Skin of body (tissue), 2 donors: Measurements from ENCODE around the gene TIMM21. TPM values are rescaled to one million over a fixed set of nuclear protein-coding genes. Genes with fewer than 3 reads are reported as not detected.

Experiments used
- DNase-seq: peaks from one replicate; lab custom pipeline; 2025; lab: John Stamatoyannopoulos, UW
- total RNA-seq: library from RNA; depleted of rRNA; stranded (reverse); fragments of >200 nt; gene quantifications from one replicate; pipeline ENCODE4 v1.2.3, GENCODE V29; 2014

Gene TIMM21, protein sequence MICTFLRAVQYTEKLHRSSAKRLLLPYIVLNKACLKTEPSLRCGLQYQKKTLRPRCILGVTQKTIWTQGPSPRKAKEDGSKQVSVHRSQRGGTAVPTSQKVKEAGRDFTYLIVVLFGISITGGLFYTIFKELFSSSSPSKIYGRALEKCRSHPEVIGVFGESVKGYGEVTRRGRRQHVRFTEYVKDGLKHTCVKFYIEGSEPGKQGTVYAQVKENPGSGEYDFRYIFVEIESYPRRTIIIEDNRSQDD
- total RNA-seq = 22.3 TPM

DNA sequence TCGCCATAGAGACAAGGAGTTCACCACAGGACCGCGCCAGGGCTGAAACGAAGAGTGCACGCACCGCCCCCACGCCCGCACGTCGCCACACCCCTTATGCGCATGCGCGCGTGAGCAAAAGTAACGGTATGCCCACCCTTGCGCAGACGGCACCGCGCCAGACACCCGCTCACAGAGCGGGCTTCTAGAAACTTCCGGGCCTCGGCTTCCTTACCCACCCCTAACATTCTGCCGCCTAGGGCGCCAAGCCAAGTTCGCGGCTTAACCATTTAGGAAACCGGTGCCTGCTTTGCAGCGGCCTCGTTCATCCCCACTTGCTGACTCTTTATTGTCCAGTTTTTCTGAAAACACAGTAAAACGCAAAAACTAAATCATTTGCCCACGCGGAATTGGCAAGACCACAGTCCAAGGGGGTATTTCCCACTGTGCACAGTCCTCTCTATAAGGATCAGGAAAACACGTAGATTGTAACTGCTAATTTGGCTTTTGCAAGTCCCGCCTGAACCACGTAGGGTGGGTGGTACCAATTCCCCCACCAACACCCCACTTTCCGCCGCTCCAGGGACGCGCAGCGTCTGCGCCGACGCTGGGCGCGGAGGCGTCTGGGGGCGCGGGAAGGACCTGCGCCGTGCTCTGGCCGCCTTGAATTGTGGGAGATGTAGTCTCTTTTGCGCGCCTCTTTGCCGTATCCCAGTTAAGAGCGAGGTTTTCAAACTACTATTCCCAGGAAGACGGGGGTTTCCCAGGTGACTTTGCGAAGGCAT is at the start of gene TIMM21, which contains the start of gene FBXO15:
Gene TIMM21, plus strand, starts transcription at position 745 of the 764 bp plus-strand sequence. CDS start 286 bp downstream, outside the sequence.
Gene FBXO15, minus strand, starts transcription at position 56 of the 764 bp plus-strand sequence. Its CDS starts 49 bp downstream, at position 7.
- DNase-seq = peak; percentile 98

DNA sequence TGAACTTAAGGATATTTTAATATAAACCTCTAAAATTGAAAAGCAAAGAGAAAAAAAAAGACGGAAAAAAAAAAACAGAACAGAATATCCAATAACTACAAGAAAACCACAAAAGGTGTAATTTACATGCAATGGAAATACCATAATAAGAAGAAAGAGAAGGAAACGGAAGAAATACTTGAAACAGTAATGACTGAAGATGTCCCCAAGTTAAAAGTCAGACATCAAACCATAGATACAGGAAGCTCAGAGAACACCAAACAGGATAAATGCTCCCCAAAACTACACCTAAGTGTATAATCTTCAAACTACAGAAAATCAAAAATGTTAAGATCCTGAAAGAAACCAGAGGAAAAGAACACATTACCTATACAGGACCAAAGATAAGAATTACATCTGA is 39.9 kb upstream of the TIMM21 start:
- DNase-seq = no peak

DNA sequence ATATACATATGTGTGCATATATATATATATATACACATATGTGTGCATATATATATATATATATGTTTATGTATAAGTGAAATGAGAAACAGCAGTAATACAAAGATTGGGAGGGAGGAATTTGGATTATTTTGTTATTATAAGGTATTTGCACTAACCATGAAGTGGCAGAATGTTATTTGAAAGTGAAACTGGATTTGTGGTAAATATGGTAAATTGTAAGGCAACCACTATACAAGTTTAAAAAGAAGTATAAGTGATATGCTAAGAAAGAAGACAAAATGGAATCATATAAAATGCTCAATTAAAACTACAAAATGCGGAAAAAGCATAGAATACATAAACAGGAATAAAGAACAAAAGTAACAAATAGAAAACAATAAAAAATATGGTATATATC is 38.2 kb upstream of the TIMM21 start:
- DNase-seq = no peak

DNA sequence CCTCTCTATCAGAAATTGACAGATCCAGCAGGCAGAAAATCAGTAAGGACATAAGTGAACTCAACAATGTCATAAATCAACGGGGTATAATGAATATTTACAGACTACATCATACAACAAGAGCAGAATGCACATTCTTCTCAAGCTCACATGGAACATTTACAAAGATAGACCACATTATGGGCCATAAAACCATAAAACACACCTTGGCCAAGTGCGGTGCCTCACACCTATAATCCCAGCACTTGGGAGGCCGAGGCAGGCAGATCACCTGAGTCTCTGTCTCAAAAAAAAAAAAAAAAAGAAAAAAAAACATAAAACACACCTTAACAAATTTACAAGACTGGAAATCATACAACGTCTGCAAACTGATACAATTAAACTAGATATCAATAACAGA is 37.3 kb upstream of the TIMM21 start:
- DNase-seq = no peak

DNA sequence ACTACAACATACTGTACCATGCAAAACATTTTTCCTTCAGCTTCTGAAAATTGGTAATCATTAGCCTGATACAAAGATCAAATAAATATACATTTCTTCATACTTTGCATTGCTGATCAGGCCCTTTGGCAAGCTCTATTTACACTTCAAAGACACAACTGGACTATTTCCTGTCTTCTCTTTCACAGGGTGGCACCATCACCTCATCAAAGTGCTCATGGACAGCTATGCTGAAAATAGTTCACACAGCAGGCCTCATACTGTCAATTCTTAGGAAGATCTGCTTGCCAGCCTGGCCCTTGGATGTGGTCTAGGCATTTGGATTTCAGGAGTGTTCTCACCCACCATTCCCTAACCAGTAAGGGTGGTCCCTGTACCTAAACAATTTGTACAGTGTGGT is 34.6 kb upstream of the TIMM21 start:
- DNase-seq = no peak

DNA sequence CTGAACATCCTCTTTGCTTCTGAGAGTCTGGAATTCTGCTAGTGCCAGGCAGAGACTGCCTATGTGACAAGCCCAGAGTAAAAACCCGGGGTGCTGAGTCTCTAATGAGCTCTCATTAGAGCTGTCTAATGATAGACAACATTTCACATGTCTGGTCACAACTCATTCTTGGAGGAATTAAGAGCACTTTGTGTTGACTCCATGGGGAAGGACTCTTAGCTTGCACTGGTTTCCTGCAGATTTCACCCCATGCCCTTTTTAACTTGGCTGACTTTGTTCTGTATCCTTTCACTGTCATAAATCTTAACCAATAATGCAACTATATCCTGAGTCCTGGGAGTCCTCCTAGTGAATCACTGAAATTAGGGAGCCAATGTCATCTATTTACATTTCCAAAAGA is 34.2 kb upstream of the TIMM21 start:
- DNase-seq = no peak

DNA sequence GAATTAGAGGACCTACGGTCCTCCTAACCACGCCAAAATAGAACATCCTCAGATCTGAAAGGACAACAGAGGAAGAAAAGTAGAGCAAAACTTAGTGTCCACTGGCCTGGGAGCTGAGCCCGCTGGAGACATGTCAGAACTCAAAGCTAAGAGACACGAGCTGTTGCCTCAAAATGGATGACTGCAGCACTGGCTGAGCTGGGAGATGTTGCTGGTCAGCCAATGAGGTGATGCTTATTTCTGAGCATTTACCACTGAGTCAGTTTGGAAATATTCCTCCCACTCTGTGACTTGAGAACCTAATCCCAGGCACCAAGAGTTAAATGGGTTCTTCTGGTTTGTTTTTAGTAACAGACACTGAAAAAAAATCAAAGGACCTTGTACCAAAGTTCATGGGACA is 33.3 kb upstream of the TIMM21 start:
- DNase-seq = no peak

DNA sequence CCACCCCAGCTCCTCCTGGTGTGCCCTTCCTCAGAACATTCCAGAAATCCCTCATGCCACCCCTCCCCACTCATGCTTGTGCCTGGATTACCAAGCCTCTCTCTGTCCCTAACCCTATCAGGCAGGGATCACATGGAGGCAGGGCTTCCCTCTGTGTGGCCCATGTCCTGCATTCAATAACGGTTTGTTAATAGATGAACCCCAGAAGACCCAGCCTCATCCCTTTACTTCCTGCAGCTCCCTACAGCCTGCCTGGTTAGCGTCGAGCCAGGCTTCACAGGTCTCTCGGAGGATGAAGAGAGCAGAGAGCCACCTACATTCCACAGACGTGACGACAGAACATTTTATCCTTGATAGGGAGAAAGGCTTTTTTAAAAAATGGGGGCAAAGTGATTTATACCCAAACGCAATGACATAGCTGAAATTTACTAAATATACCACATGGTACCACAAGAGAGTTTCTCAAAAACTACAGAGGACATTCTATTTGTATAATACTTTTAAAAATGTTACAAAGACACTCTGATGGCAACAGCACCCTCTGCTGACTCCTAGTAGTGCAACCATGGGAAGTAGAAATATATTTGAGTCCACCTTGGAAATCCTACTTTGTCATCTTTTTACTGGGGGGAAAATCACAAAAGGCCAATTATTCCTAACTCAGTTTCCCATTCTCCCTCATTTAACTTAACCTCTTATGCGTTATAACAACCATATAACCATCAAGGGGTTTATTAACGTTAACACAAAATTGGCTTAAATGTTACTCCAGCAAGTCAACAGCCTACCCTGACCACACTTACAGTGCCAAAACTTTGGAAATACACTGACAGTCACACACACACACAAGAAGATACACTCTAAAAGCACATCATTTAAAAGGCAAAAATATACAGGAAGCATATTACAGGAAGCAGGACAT is 31.4 kb upstream of the TIMM21 start:
- DNase-seq = peak; percentile 19

DNA sequence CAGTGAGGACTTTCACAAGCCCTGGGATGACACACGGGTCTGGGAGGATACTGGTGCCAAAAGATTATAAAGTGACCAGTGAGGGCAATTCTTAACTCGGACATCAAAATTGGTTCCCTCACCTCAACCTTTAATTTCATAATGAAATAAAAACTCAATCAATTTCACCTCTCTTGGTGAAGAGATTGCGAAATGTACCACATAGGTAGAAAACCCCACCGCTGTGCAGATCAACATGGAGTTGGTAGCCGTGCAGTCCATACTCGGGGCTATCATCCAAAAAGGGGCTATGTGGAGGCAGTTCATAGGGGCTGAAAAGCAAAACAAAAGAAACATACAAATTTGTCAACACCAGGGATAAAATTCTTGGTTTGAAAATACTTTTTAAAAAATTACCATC is 25.1 kb upstream of the TIMM21 start:
- DNase-seq = no peak

DNA sequence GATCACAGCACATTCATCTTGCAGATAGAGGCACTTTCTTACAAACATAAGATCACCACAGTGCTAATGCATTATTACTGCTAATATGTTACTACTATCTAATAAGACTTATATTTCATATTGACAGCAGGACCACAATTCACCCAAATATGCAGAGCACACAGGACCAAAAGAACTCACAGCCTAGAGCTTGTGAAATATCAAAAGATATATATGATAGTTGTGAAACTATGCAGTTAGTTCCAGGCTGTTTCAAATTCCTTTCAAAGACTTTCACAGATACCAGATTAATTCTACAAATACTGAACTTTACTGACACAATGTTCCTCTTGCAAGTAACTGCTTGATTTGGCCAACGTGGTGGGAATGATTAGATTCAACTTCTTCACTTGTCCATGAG is 23.7 kb upstream of the TIMM21 start:
- DNase-seq = no peak

DNA sequence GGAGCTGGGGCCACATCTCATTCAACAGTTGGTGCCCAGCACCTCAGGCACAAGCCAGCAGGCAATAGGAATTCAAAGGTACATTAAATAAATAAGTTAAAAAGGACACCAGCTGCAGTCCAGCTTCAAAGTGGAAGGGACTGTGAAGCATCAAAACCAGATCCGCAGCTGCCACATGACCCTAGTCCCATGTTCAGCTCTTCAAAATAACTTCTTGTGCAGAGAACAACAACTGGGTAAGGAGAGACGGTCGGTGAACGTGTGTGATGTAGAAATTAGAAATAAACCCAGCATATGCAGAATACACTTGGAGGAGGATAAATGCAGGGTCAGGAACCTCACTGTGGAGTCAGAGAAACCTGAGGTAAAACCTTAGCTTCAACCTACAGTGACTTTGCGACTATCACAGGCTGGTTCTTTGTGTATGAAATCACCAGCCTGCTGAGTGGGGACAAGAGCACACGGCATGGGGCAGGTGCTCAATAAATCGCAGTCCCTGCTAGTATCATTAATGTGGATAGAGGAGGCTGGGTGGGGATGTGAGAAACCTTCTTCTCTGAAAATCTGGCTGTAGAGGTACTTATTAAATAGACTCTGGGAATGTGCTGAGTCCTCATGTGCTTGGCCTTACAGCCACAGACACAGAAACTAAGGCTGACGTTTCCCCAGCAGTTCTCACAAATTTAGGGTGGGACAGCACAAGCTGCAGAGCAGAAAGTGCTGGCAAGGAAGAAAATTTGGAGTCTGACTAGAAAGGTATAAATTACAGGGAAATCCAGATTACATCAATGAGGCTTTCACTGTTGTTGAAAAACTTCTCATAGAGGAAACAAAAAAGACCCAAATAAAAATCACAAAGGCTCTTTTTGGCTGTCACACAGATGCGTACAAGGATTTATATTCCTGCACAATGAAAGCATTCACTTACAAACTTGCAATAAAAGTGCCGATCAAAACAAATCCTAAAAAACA is 21.4 kb upstream of the TIMM21 start:
- DNase-seq = no peak

DNA sequence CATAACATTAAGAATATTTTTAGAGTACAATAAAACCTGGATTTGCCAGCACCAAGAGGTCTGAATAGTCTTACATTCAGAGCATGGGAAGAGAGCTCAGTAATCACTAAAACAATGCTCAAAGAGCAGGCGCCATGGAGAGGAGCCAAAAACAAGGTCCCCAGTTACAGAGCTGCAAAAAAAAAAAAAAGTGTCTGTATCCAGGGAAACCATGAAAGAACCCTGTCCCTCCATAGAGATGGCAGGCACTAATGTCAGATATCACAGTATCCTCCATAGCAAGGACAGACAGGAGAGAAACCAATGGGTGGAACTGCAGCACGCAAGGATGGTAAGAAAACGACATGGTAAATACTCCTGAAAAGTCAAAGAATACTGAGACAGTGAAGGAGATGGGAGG is 20.2 kb upstream of the TIMM21 start:
- DNase-seq = no peak

DNA sequence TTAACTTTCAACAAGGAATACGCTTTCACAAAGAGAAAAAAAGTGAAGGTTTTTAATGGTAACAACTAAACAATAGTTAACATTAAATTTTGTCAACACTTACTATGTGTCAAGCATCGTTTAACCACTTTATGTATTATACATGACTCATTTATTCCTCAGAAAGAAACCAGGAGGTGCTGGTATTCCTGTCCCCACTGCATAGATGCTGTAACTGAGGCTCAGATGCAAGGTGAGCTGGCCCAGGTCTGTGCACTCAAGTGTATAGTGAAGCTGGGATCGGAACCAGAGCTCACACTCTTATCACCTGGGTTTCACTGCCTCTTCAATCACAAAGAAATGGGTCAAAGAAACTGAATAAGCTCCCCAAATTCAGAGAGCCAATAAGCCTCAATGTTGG is 17.2 kb upstream of the TIMM21 start:
- DNase-seq = no peak

DNA sequence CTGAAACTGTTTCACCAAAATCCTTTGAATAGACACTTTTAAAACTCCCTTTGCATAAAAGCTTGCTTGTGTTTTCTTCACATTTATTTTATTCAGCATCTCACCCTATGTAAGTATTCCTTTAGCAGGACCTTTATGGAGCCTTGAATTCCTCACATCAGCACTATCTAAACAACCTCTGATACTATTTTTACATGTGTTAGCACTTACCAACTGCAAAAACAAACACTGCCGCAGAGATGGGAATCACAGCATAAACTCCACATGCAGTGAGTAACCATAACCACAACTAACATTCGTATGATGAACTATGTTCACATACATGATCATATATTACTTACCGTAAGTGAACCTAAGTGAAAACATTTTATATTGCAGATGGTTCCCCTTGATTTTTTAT is 16.1 kb upstream of the TIMM21 start:
- DNase-seq = no peak

DNA sequence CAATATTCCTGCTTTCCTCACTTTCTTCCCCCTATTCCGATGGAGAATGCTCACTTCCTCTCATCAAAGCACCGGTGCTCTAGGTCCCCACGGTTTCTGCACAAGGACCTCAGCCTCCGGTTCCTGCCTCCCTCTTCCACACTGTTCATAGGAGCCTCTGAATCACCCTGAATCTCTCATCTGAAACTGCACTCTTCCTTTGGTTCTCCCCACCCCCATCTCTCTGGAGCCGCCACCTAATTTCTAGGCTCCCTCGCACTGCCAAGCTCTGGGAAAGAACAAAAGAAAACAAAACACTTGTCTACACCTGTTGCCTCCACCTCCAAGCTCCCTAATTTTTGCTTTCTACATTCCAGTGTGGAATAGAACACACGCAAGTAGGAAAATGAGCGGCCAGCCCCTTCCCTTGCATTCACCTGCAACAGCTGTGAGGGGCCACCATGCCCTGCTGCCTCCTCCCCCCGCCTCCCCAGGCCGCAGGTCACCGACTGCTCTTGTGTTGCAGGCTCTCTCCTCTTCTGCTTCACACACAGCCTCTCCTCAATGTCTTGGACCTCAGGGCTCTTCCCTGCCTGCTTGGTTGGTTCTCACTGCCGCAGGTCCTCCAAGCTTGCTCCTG is 10.3 kb upstream of the TIMM21 start:
- no peak for DNase-seq

DNA sequence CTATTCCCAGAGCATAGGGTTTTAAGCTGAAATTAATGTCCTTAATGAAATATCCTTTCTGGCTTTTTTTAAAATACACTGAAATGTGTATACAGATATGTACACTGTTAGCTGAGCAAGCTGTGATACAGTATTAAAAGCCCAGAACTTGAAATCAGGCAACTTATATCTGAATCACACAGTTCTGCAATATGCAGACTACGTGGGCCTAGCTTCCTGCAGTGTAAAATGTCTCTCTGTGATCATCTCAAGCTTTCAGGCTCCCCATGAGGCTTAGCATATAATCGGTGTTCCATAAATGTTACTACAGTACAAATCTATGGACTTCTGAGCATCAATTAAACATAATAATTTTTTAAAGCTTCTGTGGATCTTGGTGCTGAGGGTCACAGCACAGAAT is 8.9 kb upstream of the TIMM21 start:
- DNase-seq = no peak

DNA sequence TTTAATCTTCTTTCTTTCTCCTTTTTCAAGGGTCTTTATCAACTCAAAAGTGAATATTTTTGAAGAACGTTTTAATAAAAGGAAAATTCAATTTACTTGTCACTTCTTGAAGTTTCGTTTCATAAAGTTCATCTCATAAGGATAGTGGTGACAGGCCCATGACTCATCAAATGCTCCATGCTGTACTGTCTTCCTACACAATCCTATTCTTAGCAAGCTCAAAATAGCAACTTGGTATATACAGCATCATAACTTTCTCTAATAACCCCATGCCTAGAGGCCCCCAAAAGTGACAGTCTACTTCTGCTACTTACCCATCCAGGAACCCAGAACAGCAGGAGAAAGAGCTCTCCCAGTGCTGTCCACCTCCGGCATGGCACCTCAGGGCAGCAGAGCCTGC is 8.4 kb upstream of the TIMM21 start:
- no peak for DNase-seq

DNA sequence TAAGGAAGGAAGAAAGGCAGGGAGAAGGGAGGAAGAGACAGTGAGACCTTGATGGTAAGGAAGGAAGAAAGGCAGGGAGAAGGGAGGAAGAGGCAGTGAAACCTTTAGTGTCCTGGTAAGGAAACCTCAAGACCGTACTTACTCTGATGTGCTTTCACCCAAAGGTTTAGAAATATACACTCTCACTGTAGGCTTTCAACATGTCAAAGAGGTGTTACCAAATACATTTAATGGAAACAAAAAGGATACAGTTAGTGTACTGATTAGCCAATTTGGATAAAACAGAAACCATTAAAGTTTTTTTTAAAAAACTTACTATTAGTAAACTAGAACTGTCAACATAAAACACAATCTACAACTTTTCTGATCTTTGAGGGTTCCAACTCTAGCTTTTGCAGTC is 7.7 kb upstream of the TIMM21 start:
- DNase-seq = no peak

DNA sequence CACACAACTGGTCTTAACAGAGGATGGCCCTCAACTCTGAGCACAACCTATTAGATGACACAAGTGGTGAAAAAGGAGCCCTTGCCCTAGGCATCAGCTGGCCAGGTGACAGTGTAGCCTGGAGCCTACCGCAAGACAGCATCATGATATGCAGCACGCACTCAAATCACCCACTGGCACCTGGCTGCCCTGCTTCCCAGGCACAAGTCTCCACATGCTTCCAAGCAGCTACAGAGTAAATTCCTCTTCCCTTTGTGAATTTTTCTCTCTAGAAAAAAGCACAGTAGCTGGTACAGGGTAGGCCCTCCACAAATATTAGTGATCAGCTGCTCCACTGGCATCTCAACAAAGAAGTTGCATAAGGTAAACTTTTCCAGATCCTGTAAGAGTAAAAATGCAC is 6.7 kb upstream of the TIMM21 start:
- DNase-seq = no peak

DNA sequence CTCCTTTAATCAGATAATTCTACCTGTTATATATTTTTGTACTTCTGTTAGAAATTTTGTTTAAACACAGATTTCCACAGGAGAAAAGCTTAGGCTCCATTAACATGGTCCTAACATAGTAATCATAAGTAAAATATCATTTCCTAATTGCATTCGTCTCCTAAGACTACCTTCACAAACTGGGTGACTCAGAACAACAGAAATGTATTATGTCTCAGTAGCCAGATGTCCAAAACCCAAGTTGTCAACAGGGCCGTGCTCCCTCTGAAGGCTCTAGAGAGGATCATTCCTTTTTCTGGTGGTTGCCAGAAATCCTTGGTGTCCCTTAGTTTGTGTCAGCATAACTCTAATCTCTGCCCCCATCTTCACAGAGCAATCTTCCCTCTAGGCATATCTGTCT is 6.1 kb upstream of the TIMM21 start:
- DNase-seq = no peak
